ENCODE data around the gene DDX39B. TPM values are rescaled to one million over a fixed set of nuclear protein-coding genes. Genes with fewer than 3 reads are reported as not detected.

DDX39B gene
- total RNA-seq, 2 donors from 2014 or later: 198 to 217 TPM

- Histone ChIP-seq H3K27me3 (replicated peaks; ENCODE audit: insufficient read depth) (no peaks in the 10 kb centered on the region), H3K9me3 (no peaks in the 10 kb centered on the region), H3K36me3 (no peaks in the 10 kb centered on the region), H3K4me3 (no peak overlapping the region), H3K4me1 (ENCODE audit: control insufficient read depth in 1 of 2, low read depth in 2 of 2) (no peaks in the 10 kb centered on the region), H3K27ac (no peak overlapping the region)
- TF ChIP-seq CTCF (IDR thresholded peaks at IDR 0.05): no peak
- no peak for DNase-seq (ENCODE audit: low spot score)
- ATAC-seq (ENCODE audit: insufficient number of reproducible peaks, low FRiP score, low read depth): no peak
These were observed 31.7 kb upstream of the DDX39B start for GRCh38 chr6:31573239-31574105.

- no peak for ATAC-seq (ENCODE audit: insufficient number of reproducible peaks, low FRiP score, low read depth)
- no peaks in the 10 kb centered on the region for H3K36me3 ChIP-seq
- no peaks in the 10 kb centered on the region for H3K4me1 ChIP-seq (ENCODE audit: control insufficient read depth in 1 of 2, low read depth in 2 of 2)
- DNase-seq (ENCODE audit: low spot score): no peak
- TF ChIP-seq CTCF (IDR thresholded peaks at IDR 0.05): no peak
- peak within 1 kb of the TSS; percentile 21 for H3K4me3 ChIP-seq
- no peak within 1 kb of the TSS for H3K27ac ChIP-seq
- H3K9me3 ChIP-seq: no peaks in the 10 kb centered on the region
- H3K27me3 ChIP-seq (replicated peaks; ENCODE audit: insufficient read depth): no peaks in the 10 kb centered on the region
These were observed 30.5 kb upstream of the DDX39B start, which contains the start of gene LTA for GRCh38 chr6:31572041-31572911. Gene LTA (plus strand): TSS chr6:31572289. CDS start chr6:31572743, 454 bp downstream.

GRCh38 chr6:31569861-31570536, 28.2 kb upstream of the DDX39B start:
- Histone ChIP-seq H3K9me3 (no peaks in the 10 kb centered on the region), H3K4me3 (no peak overlapping the region), H3K27ac (no peak overlapping the region), H3K27me3 (replicated peaks; ENCODE audit: insufficient read depth) (no peaks in the 10 kb centered on the region), H3K36me3 (no peaks in the 10 kb centered on the region), H3K4me1 (ENCODE audit: control insufficient read depth in 1 of 2, low read depth in 2 of 2) (no peaks in the 10 kb centered on the region)
- DNase-seq (ENCODE audit: low spot score) (no peak), ATAC-seq (ENCODE audit: insufficient number of reproducible peaks, low FRiP score, low read depth) (no peak)
- TF ChIP-seq CTCF (IDR thresholded peaks at IDR 0.05): no peak

- Histone ChIP-seq H3K4me1 (ENCODE audit: control insufficient read depth in 1 of 2, low read depth in 2 of 2) (no peaks in the 10 kb centered on the region), H3K27me3 (replicated peaks; ENCODE audit: insufficient read depth) (no peaks in the 10 kb centered on the region), H3K9me3 (no peaks in the 10 kb centered on the region), H3K4me3 (no peak overlapping the region), H3K27ac (no peak overlapping the region), H3K36me3 (no peaks in the 10 kb centered on the region)
- DNase-seq (ENCODE audit: low spot score) (no peak), ATAC-seq (ENCODE audit: insufficient number of reproducible peaks, low FRiP score, low read depth) (no peak)
- no peak for TF ChIP-seq CTCF (IDR thresholded peaks at IDR 0.05)
These were observed 26.7 kb upstream of the DDX39B start for GRCh38 chr6:31568537-31568961.
